HL-60 (cell line): ENCODE measurements around the gene ATP13A5.

Experiments used
- DNase-seq, 2 experiments: peaks; one replicate each; pipeline ENCODE4 v3.0.0-alpha.2; 2010 to 2020; ENCODE audit warnings: low read depth in 1 of 2, low spot score in 1 of 2
- H3K27ac ChIP-seq: fragments of 250-450 bp; sonication (Bioruptor Pico); replicated peaks from 2 replicates; pipeline ENCODE4 v1.5.1; 2020; ENCODE audit warnings: mild to moderate bottlenecking, moderate library complexity
- H3K27me3 ChIP-seq: fragments of 250-450 bp; sonication (Bioruptor Pico); 2 replicates; pipeline ENCODE4 v1.5.1; 2021; ENCODE audit warnings: mild to moderate bottlenecking, moderate library complexity; ENCODE audit not compliant: insufficient read depth, poor library complexity, severe bottlenecking
- H3K4me3 ChIP-seq: replicated peaks from 2 replicates; pipeline ENCODE4 v1.5.1; 2011; ENCODE audit warnings: mild to moderate bottlenecking, control low read depth, low read length; ENCODE audit not compliant: insufficient read depth
- CTCF ChIP-seq: IDR thresholded peaks from one replicate; pipeline ENCODE4 v1.5.1; 2011; ENCODE audit warnings: low read length, control low read depth, inconsistent platforms; ENCODE audit not compliant: insufficient read depth
- GABPA ChIP-seq: IDR thresholded peaks from 2 replicates; pipeline ENCODE4 v1.6.1; 2012; ENCODE audit warnings: low read depth
- POLR2AphosphoS5 ChIP-seq: IDR thresholded peaks from 2 replicates; pipeline ENCODE4 v1.6.1; 2012; ENCODE audit warnings: low read depth
- REST ChIP-seq: IDR thresholded peaks from 2 replicates; pipeline ENCODE4 v1.6.1; 2012; ENCODE audit warnings: low read depth; ENCODE audit not compliant: insufficient replicate concordance
- SPI1 ChIP-seq: IDR thresholded peaks from 2 replicates; pipeline ENCODE4 v1.6.1; 2012; ENCODE audit warnings: low read depth, mild to moderate bottlenecking, borderline replicate concordance

Gene ATP13A5

GRCh38 chr3:193270451-193270850 is 108.1 kb downstream of the ATP13A5 start:
- Histone ChIP-seq H3K27me3 (no peaks in the 10 kb centered on the region), H3K27ac (no peak overlapping the region), H3K4me3 (no peak overlapping the region)
- TF ChIP-seq CTCF (no peak), REST (no peak), SPI1 (no peak), GABPA (no peak), POLR2AphosphoS5 (no peak)
- DNase-seq, result no peak

GRCh38 chr3:193269343-193270028 is 109.1 kb downstream of the ATP13A5 start:
- H3K4me3 ChIP-seq, result no peak overlapping the region
- no peak for DNase-seq
- TF ChIP-seq GABPA (no peak), REST (no peak), POLR2AphosphoS5 (no peak), CTCF (no peak), SPI1 (no peak)

GRCh38 chr3:193262707-193263106 is 115.8 kb downstream of the ATP13A5 start:
- H3K27me3 ChIP-seq, result no peaks in the 10 kb centered on the region
- DNase-seq, result no peak
- no peak overlapping the region for H3K27ac ChIP-seq
- no peak overlapping the region for H3K4me3 ChIP-seq
- no peak for TF ChIP-seq CTCF
- no peak for TF ChIP-seq REST
- TF ChIP-seq SPI1, result no peak

More at GRCh38 chr3:193269343-193270028, 109.1 kb downstream of the ATP13A5 start:
- Histone ChIP-seq H3K27me3 (no peaks in the 10 kb centered on the region), H3K27ac (no peak overlapping the region)
